G401.6 (cell line): ENCODE measurements around the gene KRT77.
"Not testable (repeated sequence)": the region's sequence is repeated elsewhere in the genome, so short reads cannot be mapped to it uniquely, and the experiment has no call there.

Experiments used
- FAIRE-seq: peaks from 2 replicates; lab custom pipeline; 2012; peaks lifted over from hg19 to GRCh38; lab: Jason Lieb, UNC

KRT77 gene

DNA sequence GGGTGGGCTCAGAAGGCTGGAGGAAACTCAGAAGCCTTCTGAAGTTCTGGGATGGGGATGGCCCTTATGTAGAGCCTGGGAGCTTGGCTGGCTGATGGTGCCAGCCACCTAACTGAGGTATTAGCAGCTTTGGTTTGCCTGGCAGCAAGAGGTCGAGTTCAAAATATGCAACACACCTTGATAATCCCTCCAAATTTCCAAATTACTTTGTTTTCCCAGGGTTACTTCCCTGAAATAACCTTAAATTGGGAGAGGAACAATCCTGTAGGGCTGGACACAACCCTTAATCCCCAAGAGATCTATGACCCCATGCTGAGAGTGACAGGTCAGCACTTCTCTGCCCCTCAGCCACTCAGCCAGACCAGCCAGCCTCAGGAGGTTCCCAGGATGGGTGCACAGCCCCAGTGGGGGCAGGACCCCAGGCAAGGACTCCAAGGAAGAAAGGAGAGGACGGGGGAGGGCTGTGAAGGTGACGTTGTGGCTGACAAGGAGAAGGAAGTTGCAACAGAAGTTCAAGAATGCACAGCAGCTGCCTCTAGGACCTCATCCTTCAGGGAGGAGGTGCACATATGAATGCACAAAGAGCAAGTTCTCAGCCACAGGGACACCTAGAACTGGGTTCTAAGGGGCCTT lies 18.6 kb upstream of the KRT77 start:
- no peak for FAIRE-seq

DNA sequence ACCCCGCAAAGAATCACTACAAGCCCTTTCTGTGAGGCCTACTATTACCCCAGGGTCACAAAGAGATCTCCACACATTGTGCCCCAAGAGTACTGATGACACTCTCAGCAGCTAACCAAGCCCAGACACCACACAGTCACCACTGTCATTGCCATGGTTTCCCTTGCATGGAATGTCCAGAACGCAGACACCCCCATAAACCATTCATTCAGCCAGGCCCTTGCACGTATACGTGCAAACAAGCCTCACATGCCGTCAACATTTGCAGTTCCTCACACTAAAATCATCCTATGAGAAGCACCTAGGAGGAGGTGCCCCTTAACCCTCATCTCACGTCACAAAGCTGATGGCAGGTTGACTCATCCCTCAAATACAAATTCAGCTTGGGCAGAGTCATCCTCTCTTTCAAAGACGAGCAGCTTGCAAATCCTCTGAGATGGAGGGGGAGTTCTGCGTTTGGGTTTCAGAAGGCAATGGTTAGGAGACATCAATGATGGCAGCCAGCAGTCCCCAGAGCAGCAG lies 17.1 kb upstream of the KRT77 start:
- FAIRE-seq: no peak

- no peak for FAIRE-seq
Observed at GRCh38 chr12:52716061-52716460, 12.7 kb upstream of the KRT77 start.

DNA sequence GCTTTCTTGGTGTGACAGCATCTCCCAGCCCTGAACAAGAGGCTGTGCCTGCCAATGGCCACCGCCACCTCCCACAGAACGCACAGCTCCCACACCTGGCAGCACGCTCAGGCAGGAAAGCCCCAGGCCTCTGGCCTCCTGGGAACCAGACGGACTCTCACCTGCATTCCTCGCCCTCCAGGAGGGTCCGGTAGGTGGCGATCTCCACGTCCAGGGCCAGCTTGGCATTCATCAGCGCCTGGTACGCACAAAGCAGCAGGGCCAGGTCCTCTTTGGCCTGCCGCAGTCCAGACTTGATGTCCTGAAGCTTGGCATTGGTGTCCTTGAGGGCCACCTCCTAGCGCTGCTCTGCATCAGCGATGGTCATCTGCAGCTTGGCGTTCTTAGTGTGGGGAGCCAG lies 12.1 kb upstream of the KRT77 start:
- no peak for FAIRE-seq

DNA sequence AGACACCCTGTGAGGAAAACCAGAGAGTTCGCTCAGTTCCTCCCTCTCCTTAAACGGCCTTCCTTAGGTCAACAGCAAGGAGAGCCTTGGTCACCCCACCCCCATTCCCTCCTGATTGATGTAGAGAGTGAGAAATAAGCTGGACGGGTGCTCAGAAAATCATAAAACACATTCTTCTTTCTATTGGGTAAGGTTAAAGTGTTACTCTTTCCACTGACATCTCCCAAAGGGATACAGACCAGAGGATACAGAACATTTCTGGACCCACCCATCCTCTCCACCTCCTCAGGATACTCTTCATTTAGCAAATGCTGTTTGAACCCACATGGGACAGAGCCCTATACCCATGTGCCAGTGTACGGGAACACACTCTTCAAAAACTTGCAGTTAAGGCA lies 11.6 kb upstream of the KRT77 start:
- FAIRE-seq: no peak

- no peak for FAIRE-seq
Observed at GRCh38 chr12:52713960-52714886, 10.9 kb upstream of the KRT77 start.

GRCh38 chr12:52712122-52712521 lies 8.8 kb upstream of the KRT77 start:
- not testable (repeated sequence) for FAIRE-seq

GRCh38 chr12:52710730-52711129 lies 7.4 kb upstream of the KRT77 start:
- FAIRE-seq: no peak

- FAIRE-seq: no peak
Observed at GRCh38 chr12:52708010-52708409, 4.7 kb upstream of the KRT77 start.

- FAIRE-seq: no peak
Observed at GRCh38 chr12:52704464-52704863, 1.1 kb upstream of the KRT77 start.

DNA sequence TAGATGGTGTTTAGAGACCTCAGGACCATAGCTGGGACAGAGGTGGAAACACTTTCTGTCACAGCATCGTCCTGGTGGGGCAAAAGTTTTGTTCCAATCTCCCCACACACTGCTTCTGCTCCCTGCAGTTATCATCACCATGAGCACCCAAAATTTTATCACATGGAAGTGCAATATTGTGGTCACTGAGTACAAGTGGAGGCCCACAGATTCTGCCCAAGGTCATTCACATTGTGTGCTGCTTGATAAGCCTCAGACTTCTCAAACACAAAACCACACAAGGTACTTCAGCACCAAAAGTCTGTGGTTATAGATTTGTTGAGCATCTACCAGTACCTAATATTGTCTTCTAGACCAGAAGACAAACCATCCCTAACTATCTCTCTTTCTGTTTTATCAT lies 554 bp upstream of the KRT77 start:
- FAIRE-seq: no peak

DNA sequence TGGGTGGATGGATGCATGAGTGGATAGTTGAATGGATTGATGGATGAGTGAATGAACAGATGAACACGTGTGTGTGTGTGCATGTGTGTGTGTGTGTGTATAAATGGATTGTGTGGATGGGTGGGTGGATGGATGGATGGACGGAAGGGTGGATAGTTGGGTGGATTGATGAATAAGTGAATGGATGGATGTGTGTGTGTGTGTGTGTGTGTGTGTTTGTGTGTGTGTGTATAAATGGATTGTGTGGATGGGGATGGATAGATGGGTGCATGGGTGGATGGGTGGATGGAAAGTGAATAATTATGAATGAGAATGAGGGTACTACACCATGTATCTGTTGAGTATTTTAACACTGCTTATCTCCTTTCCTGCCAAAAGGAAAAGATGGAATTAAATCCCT lies 986 bp downstream of the KRT77 start:
- no peak for FAIRE-seq

DNA sequence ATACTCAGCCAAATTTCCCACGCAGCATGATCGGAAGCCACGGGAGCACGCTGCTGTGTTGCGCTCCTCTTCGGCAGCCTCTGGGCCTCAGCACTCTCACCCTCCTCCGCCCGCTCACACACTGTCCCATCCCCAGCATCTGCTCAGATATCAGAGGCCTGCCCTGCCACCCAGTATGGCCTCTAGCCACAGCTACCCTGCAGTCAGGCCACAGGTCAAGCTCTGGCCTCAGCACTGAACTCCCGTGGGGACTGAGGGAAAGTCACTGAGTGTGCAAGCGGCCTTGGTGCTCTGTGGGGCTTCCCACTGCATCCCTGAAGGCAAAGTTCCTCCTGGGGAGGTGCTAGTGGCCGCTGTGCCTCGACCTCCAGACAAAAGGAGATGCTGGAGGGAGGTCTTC lies 2.0 kb downstream of the KRT77 start:
- FAIRE-seq: no peak

GRCh38 chr12:52699960-52700359 lies 3.4 kb downstream of the KRT77 start:
- no peak for FAIRE-seq

DNA sequence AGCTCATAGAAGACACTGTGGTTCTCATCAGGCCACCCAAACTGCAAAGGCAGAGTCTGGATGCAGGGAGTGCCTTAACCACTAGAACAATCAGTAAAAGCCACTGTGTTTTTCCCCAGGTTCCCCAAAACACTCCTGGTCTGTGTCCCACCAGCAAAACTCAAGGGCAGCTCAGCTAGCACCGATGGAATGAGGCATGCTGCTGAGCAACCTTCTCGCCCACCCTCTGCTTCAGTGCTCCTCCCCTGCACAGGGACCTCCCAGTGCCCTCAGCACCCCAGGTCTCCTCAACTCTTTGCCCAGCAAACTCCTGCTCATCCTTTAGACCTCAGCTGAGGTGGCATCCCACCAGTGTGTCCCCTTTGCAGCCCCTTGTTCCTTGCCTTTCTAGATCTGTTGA lies 4.0 kb downstream of the KRT77 start:
- FAIRE-seq: no peak

GRCh38 chr12:52698651-52699340 lies 4.5 kb downstream of the KRT77 start:
- FAIRE-seq: no peak

DNA sequence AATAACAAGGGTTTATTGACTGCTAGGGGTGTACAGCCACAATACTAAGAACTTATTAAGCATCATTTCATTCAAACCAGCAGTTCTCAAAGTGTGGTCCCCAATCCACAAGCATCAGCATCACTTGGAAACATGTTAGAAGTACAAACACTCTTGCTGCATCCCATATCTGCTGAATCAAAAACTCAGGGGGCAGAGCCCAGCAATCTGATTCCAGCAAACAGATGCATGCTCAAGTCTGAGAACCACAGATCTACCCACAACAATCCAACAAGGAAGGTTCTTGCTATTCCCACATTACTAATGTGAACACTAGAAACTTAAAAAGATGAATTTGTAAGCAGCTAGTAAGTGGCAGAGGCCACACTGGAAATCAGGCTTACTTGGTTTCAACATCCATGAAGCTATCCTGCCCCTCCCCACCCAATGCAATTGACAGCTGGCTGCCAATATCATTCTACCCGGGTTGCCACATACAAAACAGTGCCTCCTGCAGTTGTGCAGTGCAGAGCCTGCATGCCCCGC lies 6.2 kb downstream of the KRT77 start:
- no peak for FAIRE-seq

- no peak for FAIRE-seq
Observed at GRCh38 chr12:52696588-52696987, 6.7 kb downstream of the KRT77 start.

GRCh38 chr12:52695039-52695438 lies 8.3 kb downstream of the KRT77 start:
- FAIRE-seq: no peak

- FAIRE-seq: no peak
Observed at GRCh38 chr12:52694151-52694550, 9.2 kb downstream of the KRT77 start.

- FAIRE-seq: no peak
Observed at GRCh38 chr12:52693261-52693660, 10.1 kb downstream of the KRT77 start.

- no peak for FAIRE-seq
Observed at GRCh38 chr12:52692254-52692653, 11.1 kb downstream of the KRT77 start.

- no peak for FAIRE-seq
Observed at GRCh38 chr12:52691841-52692150, 11.5 kb downstream of the KRT77 start.
